NCI-H1417 (cell line): ENCODE measurements around the gene SNCAIP.

Source experiments
- DNase-seq, 3 experiments: peaks; one replicate each; lab custom pipeline; 2025; lab: John Stamatoyannopoulos, UW

The SNCAIP gene

GRCh38 chr5:122311961-122312590 is at the start of gene SNCAIP:
Gene SNCAIP, plus strand, starts transcription at chr5:122312237. Its CDS starts 78,898 bp downstream, at chr5:122391135.
- DNase-seq = peak; percentile 46 to 72 (median 65)

DNA sequence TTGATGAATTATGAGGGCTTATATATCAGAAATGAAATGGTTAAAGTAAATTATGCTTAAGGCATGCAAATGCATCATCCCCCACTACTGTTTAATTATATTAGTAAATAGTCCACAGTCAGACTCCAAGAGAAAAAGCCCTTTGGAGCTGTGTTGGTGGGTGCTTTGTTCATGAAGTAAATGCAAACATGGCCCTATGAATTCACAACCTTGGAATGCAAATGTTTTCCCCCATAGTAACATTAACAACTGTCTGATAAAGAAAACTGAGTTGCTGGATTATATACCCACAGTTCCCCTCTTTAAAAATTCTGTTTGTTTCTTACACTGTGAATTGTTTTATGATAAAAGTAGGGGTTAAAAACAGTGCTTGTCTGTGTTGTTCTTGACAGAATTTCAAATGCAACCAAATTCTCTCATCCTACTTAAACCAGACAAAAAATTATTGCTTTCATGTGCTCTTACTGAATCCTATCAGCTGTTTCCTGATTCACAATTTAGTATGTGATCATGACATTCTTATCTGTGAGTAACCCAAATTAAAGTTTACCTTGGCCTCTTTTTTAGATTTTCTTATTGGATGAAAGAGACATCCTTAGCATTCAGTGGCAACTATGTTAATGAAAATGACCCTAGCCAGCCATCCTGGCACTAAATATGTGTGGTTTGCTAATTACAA is 48.5 kb upstream of the SNCAIP start:
- DNase-seq = no peak

GRCh38 chr5:122264610-122265009 is 47.4 kb upstream of the SNCAIP start:
- DNase-seq = peak in 1 of 3 experiments; percentile 5

GRCh38 chr5:122267185-122267584 is 44.9 kb upstream of the SNCAIP start:
- peak in 1 of 3 experiments; percentile 11 for DNase-seq

- DNase-seq = no peak
Measured at GRCh38 chr5:122273696-122274095, 38.3 kb upstream of the SNCAIP start.

GRCh38 chr5:122283592-122283991 is 28.4 kb upstream of the SNCAIP start:
- no peak for DNase-seq

DNA sequence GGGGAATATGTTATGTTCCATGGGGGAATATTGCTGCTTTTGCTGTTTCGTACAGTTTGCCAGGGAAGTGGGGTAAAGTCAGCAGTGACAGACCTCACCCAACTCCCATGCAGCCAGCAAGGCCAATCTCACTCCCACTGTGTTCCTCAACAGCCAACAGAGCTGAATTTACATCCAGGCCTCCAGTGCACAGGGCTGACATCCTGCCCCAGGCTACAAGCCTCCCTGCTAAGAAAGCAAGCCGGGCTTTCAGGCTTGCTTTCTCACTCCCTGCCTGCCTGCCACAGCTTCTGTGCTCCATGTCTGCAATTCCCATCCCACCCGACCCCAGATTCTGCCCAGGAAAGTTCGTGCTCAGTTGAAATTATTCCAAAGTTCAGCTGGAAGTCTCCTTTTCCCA is 25.5 kb upstream of the SNCAIP start:
- no peak for DNase-seq

DNA sequence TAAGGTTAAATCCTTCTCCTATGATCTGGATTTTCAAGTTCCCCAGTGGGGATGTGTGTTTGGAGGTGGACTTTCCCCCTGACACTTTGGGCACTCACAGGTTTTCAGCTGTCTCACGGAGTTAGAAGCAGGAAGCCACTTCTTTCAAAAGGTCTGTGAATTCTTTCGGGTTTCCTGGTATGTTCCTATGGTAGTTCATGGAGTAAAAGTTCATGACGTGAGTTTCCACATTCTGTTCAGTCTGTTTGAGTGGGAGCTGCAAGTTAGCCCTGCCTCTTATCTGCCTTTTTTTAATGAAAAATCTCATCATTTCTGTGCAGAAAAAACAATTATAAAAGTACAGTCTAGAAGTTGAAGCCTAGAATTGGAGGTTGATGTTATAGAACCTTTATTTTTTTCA is 24.9 kb upstream of the SNCAIP start:
- no peak for DNase-seq

- DNase-seq = no peak
Measured at GRCh38 chr5:122291000-122291901, 20.8 kb upstream of the SNCAIP start.

DNA sequence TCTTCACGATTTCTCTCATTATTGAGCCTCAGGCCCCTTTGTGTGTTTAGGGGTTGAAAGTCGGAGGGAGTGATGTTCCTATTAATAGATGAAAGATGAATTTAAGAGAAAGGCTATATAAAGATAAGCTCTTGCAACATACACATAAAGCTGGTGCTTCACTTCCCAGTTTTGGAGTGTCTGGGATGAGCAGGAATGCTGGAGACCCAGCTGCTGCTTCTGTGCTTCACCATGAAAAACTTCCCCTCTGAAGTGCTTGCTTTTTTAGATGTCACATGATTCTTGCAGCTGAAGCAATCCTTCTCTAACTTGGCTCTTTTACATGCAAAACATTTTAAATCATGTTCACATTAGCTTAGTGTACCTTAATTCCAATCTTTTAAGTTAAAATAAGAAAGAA is 19.7 kb upstream of the SNCAIP start:
- peak in 1 of 3 experiments; percentile 30 for DNase-seq

GRCh38 chr5:122295138-122295537 is 16.9 kb upstream of the SNCAIP start:
- DNase-seq = peak in 1 of 3 experiments; percentile 0

- no peak for DNase-seq
Measured at GRCh38 chr5:122296871-122297270, 15.2 kb upstream of the SNCAIP start.

DNA sequence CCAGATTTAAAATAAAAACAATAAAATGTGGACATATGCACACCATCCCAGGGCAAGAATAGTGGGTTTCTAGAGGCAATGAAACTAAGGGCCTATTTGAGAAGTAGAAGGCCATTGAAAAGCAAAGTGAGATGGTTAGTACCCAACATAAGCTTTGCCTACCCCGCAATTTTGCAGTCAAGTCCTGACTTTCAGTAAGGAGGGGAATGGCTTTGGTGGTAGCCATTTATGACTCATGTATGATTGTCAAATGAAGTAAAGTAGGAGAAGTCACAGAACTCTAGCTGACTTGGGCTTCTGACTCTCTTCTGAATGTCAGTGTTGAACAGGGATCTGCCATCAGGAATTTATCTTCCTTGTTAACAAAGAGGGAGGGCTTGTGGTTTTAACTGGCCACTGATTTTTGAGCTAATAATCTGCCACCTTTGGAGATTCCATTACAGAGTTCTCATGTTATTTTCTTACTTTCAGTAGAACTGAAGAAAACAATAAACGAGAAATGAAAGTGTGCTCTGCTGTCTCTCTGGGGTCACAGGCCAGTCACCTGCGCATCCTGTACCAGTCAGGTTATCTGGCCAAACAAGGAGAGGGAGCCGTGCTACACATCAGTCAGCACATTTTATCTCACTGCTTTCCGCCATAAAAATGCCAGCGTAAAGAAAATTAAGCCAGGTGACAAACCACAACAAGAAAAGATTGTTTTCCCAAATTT is 14.3 kb upstream of the SNCAIP start:
- no peak for DNase-seq

DNA sequence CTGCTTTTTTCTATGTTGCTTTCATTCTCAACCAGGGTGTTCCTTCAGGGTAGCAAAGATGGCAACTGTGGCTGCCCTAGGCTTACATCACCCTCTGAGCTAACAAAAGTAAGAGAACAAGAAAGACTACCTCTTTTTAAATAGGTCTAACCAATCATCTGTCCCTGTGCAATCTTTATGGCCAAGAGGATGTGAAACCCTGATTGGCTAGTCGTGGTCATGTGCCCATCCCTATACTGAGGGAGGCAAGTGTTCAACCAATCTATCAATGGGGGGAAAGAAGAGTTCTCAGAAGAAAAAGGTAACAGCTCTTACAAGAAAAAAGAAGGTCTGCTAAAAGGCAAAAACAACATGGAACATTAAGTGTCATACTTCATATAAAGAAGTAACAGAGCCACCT is 11.7 kb upstream of the SNCAIP start:
- no peak for DNase-seq

DNA sequence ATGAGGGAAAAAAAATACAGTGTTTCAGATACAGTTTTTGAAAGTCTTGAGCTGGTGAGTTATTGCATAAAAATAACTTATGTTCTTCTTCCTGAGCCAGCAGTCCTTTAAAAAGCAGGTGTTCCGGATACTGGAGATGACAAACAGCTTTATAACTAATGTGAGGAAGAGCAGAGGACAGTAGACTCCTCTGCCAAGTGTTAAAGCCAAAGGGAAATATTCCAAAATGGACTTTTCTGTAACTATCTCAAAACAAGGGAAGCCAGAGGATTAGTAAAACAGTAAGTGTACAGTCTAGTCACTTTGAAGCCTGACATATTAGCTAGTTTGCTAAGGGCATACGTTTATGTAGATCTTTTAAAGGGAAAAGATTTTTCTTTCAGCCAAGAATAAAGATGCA is 11.0 kb upstream of the SNCAIP start:
- DNase-seq = no peak

DNA sequence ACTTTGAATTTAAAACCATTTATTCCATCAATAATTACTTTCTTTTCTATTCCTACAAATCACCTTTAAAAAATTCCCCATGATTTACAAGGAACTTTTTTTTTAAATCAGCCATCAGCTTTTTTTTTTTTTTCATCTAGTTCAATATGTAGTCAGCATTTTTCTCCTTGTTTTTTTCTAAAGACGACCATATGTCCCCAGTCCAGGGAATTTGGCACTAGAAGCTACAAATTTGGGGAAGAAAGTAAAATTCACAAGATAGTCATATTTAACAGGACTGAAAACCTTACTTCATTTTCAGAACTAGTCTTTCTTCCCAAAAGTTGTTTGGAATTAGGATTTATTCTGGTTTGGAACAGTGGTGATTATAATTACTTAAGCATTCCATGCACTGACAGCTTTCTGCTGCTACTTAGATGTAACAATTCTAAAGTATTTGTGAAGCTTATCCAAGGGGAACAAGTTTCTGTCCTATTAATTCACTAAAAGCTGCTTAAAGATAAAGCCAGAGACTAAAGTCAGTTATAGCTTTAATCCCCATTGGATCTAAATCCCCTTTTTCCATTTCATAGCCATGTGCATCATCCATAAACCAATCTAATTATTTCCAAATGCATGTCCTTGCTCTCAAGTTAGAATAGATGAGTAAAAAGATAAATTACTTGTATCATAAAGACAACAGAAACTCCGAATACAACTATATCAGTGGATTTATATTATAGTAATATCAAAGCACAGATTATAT is 7.4 kb upstream of the SNCAIP start:
- no peak for DNase-seq

DNA sequence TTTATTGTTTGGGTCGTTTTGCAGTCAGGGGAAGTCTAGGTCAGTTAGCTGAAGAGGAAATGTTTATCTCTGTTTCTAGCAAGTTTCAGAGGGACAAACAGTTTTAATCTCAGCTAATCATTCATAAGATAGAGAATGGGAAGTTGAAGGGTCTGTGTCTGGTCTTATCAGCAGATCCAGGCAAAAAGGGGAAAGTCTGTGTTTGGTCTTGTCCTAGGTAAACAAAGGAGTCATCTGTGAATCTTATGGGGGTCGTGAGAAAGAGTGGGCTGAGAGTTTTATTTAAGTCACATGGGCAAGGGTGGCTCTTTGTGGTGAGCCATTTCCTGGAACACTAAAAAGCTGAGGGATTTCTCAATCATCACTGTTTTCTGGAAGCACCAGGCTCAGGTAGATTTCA is 5.6 kb upstream of the SNCAIP start:
- no peak for DNase-seq

DNA sequence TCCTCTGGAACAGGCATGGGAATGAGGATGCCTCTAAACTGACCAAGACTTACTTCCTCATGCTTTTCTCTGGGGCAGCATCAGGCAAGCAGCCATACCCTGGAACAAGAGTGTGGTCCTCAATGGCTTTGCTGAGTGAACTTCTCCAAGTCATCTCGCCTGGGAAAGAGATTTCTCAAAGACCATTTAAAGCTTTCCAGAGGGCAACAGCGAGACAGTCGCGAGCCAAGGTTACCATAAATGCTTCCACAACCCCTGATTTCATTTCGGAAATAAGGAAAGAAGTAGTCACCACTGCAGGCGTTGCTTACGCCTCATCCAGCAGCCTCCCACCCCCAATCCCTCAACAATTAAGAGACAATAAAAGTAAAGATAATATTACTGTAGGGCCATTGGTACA is 1.1 kb upstream of the SNCAIP start:
- DNase-seq = no peak

GRCh38 chr5:122311497-122311960 is 508 bp upstream of the SNCAIP start:
- peak; percentile 56 to 63 (median 60) for DNase-seq

GRCh38 chr5:122312591-122313406 is 762 bp downstream of the SNCAIP start:
- DNase-seq = peak; percentile 50 to 72 (median 54)
